SK-N-DZ (cell line): ENCODE data around the gene ECEL1.
A peak's percentile ranks its signal among the peaks of the same experiment; 100 is the strongest.
"Not testable (repeated sequence)": the region's sequence is repeated elsewhere in the genome, so short reads cannot be mapped to it uniquely, and the experiment has no call there.

Source experiments
- DNase-seq: peaks from one replicate; pipeline ENCODE4 v3.0.0-alpha.2; 2015; ENCODE audit warnings: low spot score

Gene ECEL1

GRCh38 chr2:232460171-232460570 lies 27.5 kb downstream of the ECEL1 start:
- DNase-seq, result no peak

- DNase-seq, result no peak
These were observed 28.1 kb downstream of the ECEL1 start for GRCh38 chr2:232459419-232460035.

- DNase-seq, result no peak
These were observed 28.8 kb downstream of the ECEL1 start for GRCh38 chr2:232458661-232459418.

- DNase-seq, result no peak
These were observed 29.5 kb downstream of the ECEL1 start for GRCh38 chr2:232458051-232458660.

- no peak for DNase-seq
These were observed 30.3 kb downstream of the ECEL1 start for GRCh38 chr2:232457121-232458011.

- no peak for DNase-seq
These were observed 31.1 kb downstream of the ECEL1 start for GRCh38 chr2:232456296-232457120.

- DNase-seq, result no peak
These were observed 32.0 kb downstream of the ECEL1 start, which contains the start of gene ALPI for GRCh38 chr2:232455426-232456255. Gene ALPI (plus strand): TSS chr2:232456153. CDS start chr2:232456200, 47 bp downstream.

- no peak for DNase-seq
These were observed 33.0 kb downstream of the ECEL1 start for GRCh38 chr2:232454630-232455029.

GRCh38 chr2:232451645-232452044 lies 36.0 kb downstream of the ECEL1 start:
- not testable (repeated sequence) for DNase-seq

- DNase-seq, result no peak
These were observed 37.7 kb downstream of the ECEL1 start for GRCh38 chr2:232449964-232450363.

GRCh38 chr2:232448304-232448690 lies 39.3 kb downstream of the ECEL1 start:
- no peak for DNase-seq

GRCh38 chr2:232447638-232448303 lies 39.9 kb downstream of the ECEL1 start:
- DNase-seq, result no peak

GRCh38 chr2:232447091-232447620 lies 40.5 kb downstream of the ECEL1 start:
- DNase-seq, result no peak

- not testable (repeated sequence) for DNase-seq
These were observed 41.3 kb downstream of the ECEL1 start for GRCh38 chr2:232446266-232446777.

GRCh38 chr2:232445149-232445885 lies 42.3 kb downstream of the ECEL1 start:
- not testable (repeated sequence) for DNase-seq

GRCh38 chr2:232444409-232445148 lies 43.1 kb downstream of the ECEL1 start:
- DNase-seq, result peak; percentile 50

GRCh38 chr2:232443669-232444408 lies 43.8 kb downstream of the ECEL1 start:
- DNase-seq, result not testable (repeated sequence)
